Stimulated activated naive CD8-positive, alpha-beta T cell treated with anti-CD3 and anti-CD28 coated beads, Interleukin-15, amount 100 ng/mL, for 72 hours (primary cell): ENCODE results near the gene HTT-AS.
A peak's percentile ranks its signal among the peaks of the same experiment; 100 is the strongest.
"Not testable (repeated sequence)": the region's sequence is repeated elsewhere in the genome, so short reads cannot be mapped to it uniquely, and the experiment has no call there.

Source experiments
- ATAC-seq: fragments of 150-1000 bp; cut with Tn5 transposase; 2 replicates; pipeline ENCODE4 v1.10.0; 2021; ENCODE audit warnings: mild to moderate bottlenecking, moderate library complexity
- DNase-seq, 2 donors: peaks; one replicate each; pipeline ENCODE4 v3.0.0; 2021 to 2022
- H3K27ac Mint-ChIP-seq, 2 donors: one replicate each; pipeline ENCODE4 v1.8.0; 2022; ENCODE audit warnings: mild to moderate bottlenecking in 2 of 2, mixed read lengths in 2 of 2, moderate library complexity in 2 of 2
- H3K27me3 Mint-ChIP-seq: one replicate; pipeline ENCODE4 v1.8.0; 2022; ENCODE audit warnings: mixed read lengths
- H3K4me1 Mint-ChIP-seq: one replicate; pipeline ENCODE4 v1.8.0; 2022; ENCODE audit warnings: mild to moderate bottlenecking, mixed read lengths
- H3K4me3 Mint-ChIP-seq, 2 donors: one replicate each; pipeline ENCODE4 v1.8.0; 2022; ENCODE audit warnings: mild to moderate bottlenecking in 2 of 2, mixed read lengths in 2 of 2, moderate library complexity in 1 of 2
- H3K9me3 Mint-ChIP-seq, 2 donors: one replicate each; pipeline ENCODE4 v1.8.0; 2022; ENCODE audit warnings: mixed read lengths in 2 of 2

HTT-AS gene

GRCh38 chr4:3073158-3074077 lies 920 bp downstream of the HTT-AS start:
- Mint-ChIP-seq H3K4me1 (peaks cover 25% of the 10 kb centered on the region), H3K4me3 (peak overlapping the region; percentile 55 to 68), H3K9me3 (no peaks in the 10 kb centered on the region), H3K27me3 (no peaks in the 10 kb centered on the region), H3K27ac (no peak overlapping the region)
- DNase-seq (peak in 1 of 2 donors; percentile 19), ATAC-seq (peak; percentile 61)

DNA sequence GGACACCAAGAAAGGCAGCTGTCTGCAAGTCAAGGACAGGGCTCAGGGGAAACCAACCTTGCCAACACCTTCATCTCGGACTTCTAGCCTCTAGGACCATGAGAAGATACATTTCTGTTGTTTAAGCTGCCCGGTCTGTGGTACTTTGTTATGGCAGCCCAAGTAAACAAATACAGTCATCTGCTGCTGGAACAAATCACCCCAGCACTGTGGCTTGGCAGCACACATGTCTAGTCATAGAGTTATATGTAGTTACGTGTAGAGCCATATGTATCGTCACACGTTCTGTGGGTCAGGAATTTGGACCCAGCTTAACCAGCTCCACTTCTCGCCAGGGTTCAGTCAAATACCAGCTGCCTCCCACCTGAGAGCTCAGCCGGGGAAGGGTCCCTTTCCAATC lies 2.5 kb downstream of the HTT-AS start:
- H3K4me1 Mint-ChIP-seq, result peaks cover 17% of the 10 kb centered on the region
- no peak for DNase-seq
- H3K9me3 Mint-ChIP-seq, result no peaks in the 10 kb centered on the region
- no peak overlapping the region for H3K27ac Mint-ChIP-seq
- H3K27me3 Mint-ChIP-seq, result no peaks in the 10 kb centered on the region
- H3K4me3 Mint-ChIP-seq, result no peak overlapping the region
- ATAC-seq, result no peak

DNA sequence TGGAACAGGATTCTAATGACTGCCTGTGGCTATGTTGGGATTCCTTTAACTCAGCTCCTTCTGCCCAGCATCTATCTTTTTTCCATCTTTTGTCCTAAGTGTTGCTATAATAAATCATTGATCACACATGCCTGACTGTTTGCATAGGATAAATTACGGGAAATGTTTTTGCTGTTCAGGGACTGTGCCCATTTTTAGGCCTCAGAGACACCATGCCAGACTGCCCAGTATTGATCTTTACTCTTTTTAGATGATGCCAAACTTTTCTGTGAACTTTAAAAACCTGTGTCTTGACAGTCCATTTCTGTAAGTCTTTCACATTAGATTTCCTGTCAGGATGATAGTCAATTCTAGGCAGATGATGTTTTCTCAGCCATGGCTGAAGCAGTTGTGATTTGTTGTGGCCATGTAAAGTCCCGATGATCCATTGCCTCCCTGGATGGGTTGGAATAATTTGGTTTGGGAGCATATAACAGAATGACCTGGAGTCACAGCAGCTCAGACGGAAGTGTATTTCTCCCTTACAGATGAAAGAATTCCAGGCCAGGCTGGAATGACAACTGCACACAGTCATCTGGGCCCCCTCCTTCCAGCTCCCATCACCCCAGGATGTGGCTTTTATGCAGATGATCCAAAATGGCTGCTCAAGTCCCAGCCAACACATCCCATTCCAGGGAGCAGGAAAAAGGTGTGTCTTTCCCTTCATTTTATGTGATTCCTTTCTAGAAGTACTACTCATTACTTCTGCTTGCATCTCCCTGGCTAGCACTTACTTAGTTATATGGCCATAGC lies 3.4 kb downstream of the HTT-AS start:
- H3K27ac Mint-ChIP-seq, result no peak overlapping the region
- no peak overlapping the region for H3K4me3 Mint-ChIP-seq
- no peak for ATAC-seq
- H3K27me3 Mint-ChIP-seq, result no peaks in the 10 kb centered on the region
- no peak for DNase-seq
- no peaks in the 10 kb centered on the region for H3K9me3 Mint-ChIP-seq
- peaks cover 9% of the 10 kb centered on the region for H3K4me1 Mint-ChIP-seq

DNA sequence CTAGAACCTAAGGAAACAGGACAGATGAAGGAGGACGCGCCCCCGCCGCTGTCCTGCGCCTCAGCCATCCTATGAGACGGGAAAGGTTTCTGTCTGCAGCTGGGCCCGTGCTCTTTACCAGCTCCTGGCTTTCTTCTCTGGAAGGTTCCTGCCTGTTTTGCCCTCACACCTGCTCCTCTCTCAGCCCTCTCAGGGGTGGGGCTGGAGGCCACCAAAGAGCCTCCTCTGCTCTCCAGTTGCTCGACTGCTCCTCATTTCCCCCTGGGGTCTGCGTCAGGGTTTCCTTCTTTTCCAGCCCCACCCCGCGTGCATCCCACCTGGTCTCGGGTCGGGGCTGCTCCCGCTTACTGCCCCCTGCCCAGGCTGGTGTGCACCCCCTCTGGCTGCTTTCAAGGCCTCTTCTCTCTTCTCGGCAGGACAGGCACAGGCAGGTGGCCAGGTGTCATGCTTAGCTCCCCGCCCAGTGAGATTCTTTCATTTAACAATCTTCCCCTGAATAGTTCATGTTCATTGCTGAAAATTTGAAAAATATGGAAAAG lies 4.6 kb downstream of the HTT-AS start:
- no peak overlapping the region for H3K27ac Mint-ChIP-seq
- H3K27me3 Mint-ChIP-seq, result no peaks in the 10 kb centered on the region
- no peaks in the 10 kb centered on the region for H3K9me3 Mint-ChIP-seq
- DNase-seq, result no peak
- H3K4me1 Mint-ChIP-seq, result no peaks in the 10 kb centered on the region
- ATAC-seq, result no peak
- no peak overlapping the region for H3K4me3 Mint-ChIP-seq

DNA sequence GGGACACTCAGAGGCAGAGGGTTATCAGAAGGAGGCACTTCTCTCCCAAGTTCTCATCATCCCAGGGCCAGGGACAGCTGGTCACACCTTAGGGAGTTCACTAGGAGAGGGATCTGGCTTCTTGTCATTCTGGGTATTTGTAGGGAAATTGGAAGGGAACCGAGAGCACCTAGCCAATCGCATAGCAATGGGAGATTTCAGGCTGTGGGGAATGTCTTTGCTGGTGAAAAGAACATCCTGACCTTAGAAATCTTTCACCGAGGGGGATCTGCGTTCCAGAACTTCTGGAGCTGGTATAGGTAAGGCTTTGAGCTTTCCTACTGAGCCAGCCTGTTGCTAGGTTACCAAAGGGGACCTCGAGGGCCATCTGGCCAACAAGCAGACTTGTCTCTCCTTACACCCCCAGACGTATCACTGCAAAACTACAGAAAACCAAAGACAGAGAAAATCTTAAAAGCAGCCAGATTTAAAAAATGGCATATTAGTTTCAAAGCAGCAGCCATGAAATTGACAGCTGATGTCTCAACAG lies 6.8 kb downstream of the HTT-AS start:
- no peak overlapping the region for H3K4me3 Mint-ChIP-seq
- H3K27me3 Mint-ChIP-seq, result peaks cover 9% of the 10 kb centered on the region
- H3K9me3 Mint-ChIP-seq, result no peaks in the 10 kb centered on the region
- H3K4me1 Mint-ChIP-seq, result no peaks in the 10 kb centered on the region
- ATAC-seq (no peak), DNase-seq (no peak)
- H3K27ac Mint-ChIP-seq, result no peak overlapping the region

DNA sequence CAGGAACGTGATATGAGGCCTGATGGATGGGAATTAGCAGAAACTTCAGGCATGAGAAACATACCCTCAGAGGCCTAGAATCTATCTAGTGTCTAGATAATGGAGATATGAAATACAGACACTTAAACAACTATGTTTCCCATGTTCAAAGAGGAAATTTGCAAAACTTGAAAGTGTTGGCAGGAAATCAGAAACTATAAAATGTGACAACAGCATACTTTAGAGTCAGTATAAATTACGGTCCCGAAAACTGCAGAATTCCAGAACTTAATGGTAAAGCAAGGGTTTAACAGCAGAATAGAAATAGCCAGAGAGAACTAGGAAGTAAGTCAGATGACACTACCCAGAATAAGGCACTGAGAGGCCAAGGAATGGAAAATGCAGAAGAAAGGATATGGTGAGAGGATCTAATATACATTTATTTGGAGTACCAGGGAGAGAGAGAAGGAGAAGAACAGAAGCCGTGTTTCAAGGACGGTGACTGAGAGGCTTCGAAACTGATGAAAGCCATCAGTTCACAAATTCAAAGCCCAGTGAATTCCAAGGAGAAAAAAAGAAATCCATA lies 7.4 kb downstream of the HTT-AS start:
- Mint-ChIP-seq H3K9me3 (no peaks in the 10 kb centered on the region), H3K4me1 (no peaks in the 10 kb centered on the region), H3K4me3 (no peak overlapping the region), H3K27ac (no peak overlapping the region), H3K27me3 (peaks cover 9% of the 10 kb centered on the region)
- no peak for DNase-seq
- no peak for ATAC-seq

- H3K4me3 Mint-ChIP-seq, result no peak overlapping the region
- ATAC-seq (no peak), DNase-seq (no peak)
- H3K4me1 Mint-ChIP-seq, result no peaks in the 10 kb centered on the region
- H3K27me3 Mint-ChIP-seq, result peaks cover 17% of the 10 kb centered on the region
- H3K9me3 Mint-ChIP-seq, result no peaks in the 10 kb centered on the region
- H3K27ac Mint-ChIP-seq, result no peak overlapping the region
Measured at GRCh38 chr4:3065551-3065950, 8.8 kb downstream of the HTT-AS start.

DNA sequence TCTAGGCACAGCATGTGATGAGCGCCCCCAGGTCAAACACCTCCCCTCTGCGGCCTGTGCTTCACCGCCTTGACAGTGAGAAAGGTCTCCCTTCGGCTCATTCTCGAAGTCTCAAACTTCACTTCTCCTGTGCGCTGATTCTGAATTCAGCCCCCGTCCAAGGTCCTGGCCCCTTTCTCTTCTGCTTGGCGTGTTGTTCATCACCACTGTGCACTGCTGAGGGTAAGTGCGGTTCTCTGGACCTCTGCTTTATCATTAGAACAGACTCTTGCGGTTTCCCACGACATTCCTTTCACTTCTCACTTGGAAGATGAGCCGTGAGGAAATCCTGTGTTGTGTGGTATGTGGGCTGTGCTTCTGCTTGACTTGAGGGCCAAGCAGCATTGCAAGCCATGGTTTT lies 11.9 kb downstream of the HTT-AS start:
- H3K9me3 Mint-ChIP-seq, result no peaks in the 10 kb centered on the region
- peaks cover 34% of the 10 kb centered on the region for H3K27me3 Mint-ChIP-seq
- H3K27ac Mint-ChIP-seq, result no peak overlapping the region
- no peak for DNase-seq
- no peak for ATAC-seq
- no peak overlapping the region for H3K4me3 Mint-ChIP-seq
- no peaks in the 10 kb centered on the region for H3K4me1 Mint-ChIP-seq

- Mint-ChIP-seq H3K9me3 (peaks cover 0 to 11% of the 10 kb centered on the region in 2 donors), H3K27ac (no peak overlapping the region), H3K27me3 (peaks cover 34% of the 10 kb centered on the region), H3K4me1 (no peaks in the 10 kb centered on the region), H3K4me3 (no peak overlapping the region)
- DNase-seq (no peak), ATAC-seq (no peak)
Measured at GRCh38 chr4:3060946-3061345, 13.4 kb downstream of the HTT-AS start.

DNA sequence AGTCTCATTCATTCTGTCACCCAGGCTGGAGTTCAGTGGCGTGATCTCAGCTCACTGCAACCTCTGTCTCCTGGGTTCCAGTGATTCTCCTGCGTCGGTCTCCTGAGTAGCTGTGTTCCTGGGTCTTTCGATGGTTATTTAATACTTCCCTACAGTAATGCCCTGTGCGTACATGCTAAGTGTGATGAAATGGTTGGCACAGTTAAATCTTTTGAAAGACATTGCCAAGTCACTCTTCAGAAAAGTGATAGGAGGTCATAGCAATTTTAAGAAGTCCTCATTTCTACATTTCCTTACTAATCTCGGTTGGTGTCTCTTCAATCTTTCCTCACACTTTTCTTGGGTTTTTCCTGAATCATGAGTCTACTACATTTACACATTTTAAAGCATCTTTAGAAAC lies 14.4 kb downstream of the HTT-AS start:
- Mint-ChIP-seq H3K4me3 (no peak overlapping the region), H3K9me3 (peaks cover 0 to 17% of the 10 kb centered on the region in 2 donors), H3K4me1 (no peaks in the 10 kb centered on the region), H3K27me3 (peaks cover 34% of the 10 kb centered on the region), H3K27ac (no peak overlapping the region)
- ATAC-seq (no peak), DNase-seq (no peak)

- ATAC-seq, result no peak
- H3K4me1 Mint-ChIP-seq, result no peaks in the 10 kb centered on the region
- no peak for DNase-seq
- no peak overlapping the region for H3K4me3 Mint-ChIP-seq
- no peak overlapping the region for H3K27ac Mint-ChIP-seq
- peaks cover 6 to 24% of the 10 kb centered on the region in 2 donors for H3K9me3 Mint-ChIP-seq
- H3K27me3 Mint-ChIP-seq, result peaks cover 13% of the 10 kb centered on the region
Measured at GRCh38 chr4:3054169-3054759, 20.1 kb downstream of the HTT-AS start.

- H3K27ac Mint-ChIP-seq, DNase-seq, ATAC-seq, H3K4me3 Mint-ChIP-seq, H3K27me3 Mint-ChIP-seq: not testable (repeated sequence)
- peaks cover 6 to 17% of the 10 kb centered on the region in 2 donors for H3K9me3 Mint-ChIP-seq
- peaks cover 17% of the 10 kb centered on the region for H3K4me1 Mint-ChIP-seq
Measured at GRCh38 chr4:3051141-3051897, 23.0 kb downstream of the HTT-AS start.

GRCh38 chr4:3047464-3048286 lies 26.7 kb downstream of the HTT-AS start:
- H3K27me3 Mint-ChIP-seq, result peaks cover 7% of the 10 kb centered on the region
- peaks cover 43% of the 10 kb centered on the region for H3K4me1 Mint-ChIP-seq
- H3K9me3 Mint-ChIP-seq, result peaks cover 7 to 8% of the 10 kb centered on the region in 2 donors
- DNase-seq (peak; percentile 85 to 94), ATAC-seq (peak; percentile 100)
- H3K27ac Mint-ChIP-seq, result peak overlapping the region; percentile 6 to 46
- peak overlapping the region in 1 of 2 donors; percentile 53 for H3K4me3 Mint-ChIP-seq

DNA sequence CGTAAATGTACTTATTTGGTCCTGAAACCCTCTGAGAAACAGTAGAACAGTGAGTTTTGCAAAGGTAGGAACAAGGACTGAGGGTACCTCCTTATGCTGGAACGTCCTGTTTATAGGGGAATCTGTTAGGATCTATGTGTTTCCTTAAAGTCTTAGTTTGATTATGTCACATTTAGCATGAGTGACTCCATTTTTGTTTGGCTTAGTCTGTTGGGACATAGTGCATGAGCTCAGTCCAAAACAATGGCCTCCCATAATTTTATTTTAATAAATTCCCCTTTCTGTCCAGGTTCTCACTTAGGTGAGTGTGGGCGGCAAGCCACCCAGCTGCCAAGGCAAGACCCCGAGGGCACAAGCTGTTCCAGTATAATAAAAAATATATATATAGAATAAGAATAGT lies 27.7 kb downstream of the HTT-AS start:
- Mint-ChIP-seq H3K4me1 (peaks cover 54% of the 10 kb centered on the region), H3K9me3 (peaks cover 7 to 8% of the 10 kb centered on the region in 2 donors), H3K27me3 (peaks cover 14% of the 10 kb centered on the region), H3K4me3 (no peak overlapping the region), H3K27ac (no peak overlapping the region)
- ATAC-seq (no peak), DNase-seq (no peak)
